ENCODE measurements around the gene INPP5A.

INPP5A gene

GRCh38 chr10:132640326-132641125 lies 102.9 kb downstream of the INPP5A start:
- Histone ChIP-seq H3K9me2 (replicated peaks; ENCODE audit: insufficient read depth, low read length) (no peaks in the 10 kb centered on the region), H4K20me1 (ENCODE audit: insufficient read depth, low read length) (no peaks in the 10 kb centered on the region), H3K9me3 (replicated peaks; ENCODE audit: insufficient read depth, low read length) (no peaks in the 10 kb centered on the region), H3K4me3 (ENCODE audit: low read length) (no peak overlapping the region), H3K27me3 (replicated peaks; ENCODE audit: insufficient read depth, low read length) (0 out of 2 replicates have a peak, but pooled peaks cover 7% of the 10 kb centered on the region), H3K36me3 (replicated peaks; ENCODE audit: insufficient read depth, low read length) (no peaks in the 10 kb centered on the region), H3K27ac (ENCODE audit: low read length) (no peak overlapping the region), H3K79me2 (ENCODE audit: low read length) (no peaks in the 10 kb centered on the region), H2AFZ (ENCODE audit: low read length) (no peak overlapping the region), H3F3A (ENCODE audit: insufficient read depth, low read length) (no peaks in the 10 kb centered on the region), H3K9ac (ENCODE audit: low read length) (no peak overlapping the region), H3K4me1 (ENCODE audit: low read length) (no peaks in the 10 kb centered on the region), H3K4me2 (ENCODE audit: low read depth, low read length) (no peak overlapping the region)
- TF ChIP-seq CTCF (IDR thresholded peaks at IDR 0.05; ENCODE audit: low read length) (no peak), EZH2 (optimal IDR thresholded peaks at IDR 0.05; ENCODE audit: low read depth, low read length) (no peak), EZH2phosphoT487 (IDR thresholded peaks at IDR 0.05; ENCODE audit: low read length) (no peak)
- DNase-seq, result no peak

GRCh38 chr10:132641401-132641800 lies 103.8 kb downstream of the INPP5A start:
- H3K4me1 ChIP-seq (ENCODE audit: low read length), result no peaks in the 10 kb centered on the region
- H3F3A ChIP-seq (ENCODE audit: insufficient read depth, low read length), result no peaks in the 10 kb centered on the region
- H3K4me3 ChIP-seq (ENCODE audit: low read length), result no peak overlapping the region
- DNase-seq, result no peak
- no peaks in the 10 kb centered on the region for H3K36me3 ChIP-seq (replicated peaks; ENCODE audit: insufficient read depth, low read length)
- H3K27me3 ChIP-seq (replicated peaks; ENCODE audit: insufficient read depth, low read length), result 0 out of 2 replicates have a peak, but pooled peaks cover 7% of the 10 kb centered on the region
- H3K9ac ChIP-seq (ENCODE audit: low read length), result no peak overlapping the region
- H3K4me2 ChIP-seq (ENCODE audit: low read depth, low read length), result no peak overlapping the region
- no peak overlapping the region for H3K27ac ChIP-seq (ENCODE audit: low read length)
- H3K9me3 ChIP-seq (replicated peaks; ENCODE audit: insufficient read depth, low read length), result no peaks in the 10 kb centered on the region
- H2AFZ ChIP-seq (ENCODE audit: low read length), result no peak overlapping the region
- H4K20me1 ChIP-seq (ENCODE audit: insufficient read depth, low read length), result no peaks in the 10 kb centered on the region
- no peaks in the 10 kb centered on the region for H3K9me2 ChIP-seq (replicated peaks; ENCODE audit: insufficient read depth, low read length)
- TF ChIP-seq CTCF (IDR thresholded peaks at IDR 0.05; ENCODE audit: low read length), result no peak
- no peak for TF ChIP-seq EZH2phosphoT487 (IDR thresholded peaks at IDR 0.05; ENCODE audit: low read length)
- no peak for TF ChIP-seq EZH2 (optimal IDR thresholded peaks at IDR 0.05; ENCODE audit: low read depth, low read length)
- H3K79me2 ChIP-seq (ENCODE audit: low read length), result no peaks in the 10 kb centered on the region

- no peak overlapping the region for H3K4me2 ChIP-seq (ENCODE audit: low read depth, low read length)
- no peak overlapping the region for H3K27ac ChIP-seq (ENCODE audit: low read length)
- H3K9me3 ChIP-seq (replicated peaks; ENCODE audit: insufficient read depth, low read length), result no peaks in the 10 kb centered on the region
- no peak overlapping the region for H3K9ac ChIP-seq (ENCODE audit: low read length)
- H2AFZ ChIP-seq (ENCODE audit: low read length), result no peak overlapping the region
- no peaks in the 10 kb centered on the region for H3K4me1 ChIP-seq (ENCODE audit: low read length)
- no peaks in the 10 kb centered on the region for H3K36me3 ChIP-seq (replicated peaks; ENCODE audit: insufficient read depth, low read length)
- 0 out of 2 replicates have a peak, but pooled peaks cover 7% of the 10 kb centered on the region for H3K27me3 ChIP-seq (replicated peaks; ENCODE audit: insufficient read depth, low read length)
- TF ChIP-seq EZH2 (optimal IDR thresholded peaks at IDR 0.05; ENCODE audit: low read depth, low read length) (no peak), EZH2phosphoT487 (IDR thresholded peaks at IDR 0.05; ENCODE audit: low read length) (no peak), CTCF (IDR thresholded peaks at IDR 0.05; ENCODE audit: low read length) (no peak)
- H3K79me2 ChIP-seq (ENCODE audit: low read length), result no peaks in the 10 kb centered on the region
- H3K9me2 ChIP-seq (replicated peaks; ENCODE audit: insufficient read depth, low read length), result no peaks in the 10 kb centered on the region
- DNase-seq, result no peak
- H3K4me3 ChIP-seq (ENCODE audit: low read length), result no peak overlapping the region
- H4K20me1 ChIP-seq (ENCODE audit: insufficient read depth, low read length), result no peaks in the 10 kb centered on the region
- H3F3A ChIP-seq (ENCODE audit: insufficient read depth, low read length), result no peaks in the 10 kb centered on the region
These were observed 104.6 kb downstream of the INPP5A start for GRCh38 chr10:132641966-132642731.
